22Rv1 (cell line): ENCODE measurements around the gene LRRC8B.

Experiments used
- CTCF ChIP-seq: fragments of 450-650 bp; IDR thresholded peaks from 2 replicates; pipeline ENCODE4 v1.5.1; 2017; ENCODE audit warnings: mild to moderate bottlenecking
- ZFX ChIP-seq: fragments of 450-650 bp; IDR thresholded peaks from 2 replicates; pipeline ENCODE4 v1.6.1; 2017; ENCODE audit warnings: antibody characterized with exemption, borderline replicate concordance

DNA sequence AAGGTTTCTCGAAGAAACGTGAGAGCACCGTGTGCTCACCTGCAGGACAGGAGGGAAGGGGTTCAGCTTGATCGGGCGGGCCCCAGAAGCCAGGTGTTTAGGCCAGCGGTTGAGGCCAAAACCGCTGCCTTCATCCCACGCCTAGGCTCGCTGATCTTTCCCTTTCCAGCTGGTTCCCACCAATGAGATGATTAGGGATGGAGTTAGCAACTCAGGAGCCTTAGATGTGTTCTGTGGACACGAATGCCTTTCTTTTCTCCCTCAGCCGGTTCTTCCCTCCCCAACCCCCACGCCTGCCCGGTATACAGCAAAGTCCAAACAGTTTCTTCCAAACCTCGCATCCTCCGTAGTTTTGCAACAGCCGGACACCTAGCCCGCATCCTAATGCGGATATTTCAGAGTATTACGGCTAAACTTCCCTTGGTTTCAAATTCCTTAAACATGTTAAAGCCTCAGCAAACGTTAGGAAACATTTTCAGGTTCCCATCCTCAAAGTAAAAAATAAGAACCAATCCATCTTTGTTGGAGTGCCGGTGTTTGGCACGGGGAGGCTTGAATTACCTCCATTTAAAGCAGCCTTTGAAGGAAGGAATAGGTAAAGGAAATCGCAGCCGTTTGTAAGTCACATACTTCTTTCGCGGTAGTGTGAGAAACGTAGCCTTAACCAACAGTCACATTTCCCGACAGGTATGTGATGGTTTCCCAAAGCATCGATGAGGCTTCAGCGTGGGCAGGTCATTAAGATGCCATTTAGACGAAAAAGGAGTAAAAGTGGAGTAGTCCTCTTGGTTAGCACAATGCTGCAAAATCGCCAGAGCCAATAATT, 109.4 kb downstream of the LRRC8B start:
- TF ChIP-seq CTCF (no peak), ZFX (no peak)
